Psoas muscle (tissue), 8 donors: Measurements from ENCODE around the gene MYO5A. TPM values are rescaled to one million over a fixed set of nuclear protein-coding genes. Genes with fewer than 3 reads are reported as not detected.
"Not testable (repeated sequence)": the region's sequence is repeated elsewhere in the genome, so short reads cannot be mapped to it uniquely, and the experiment has no call there.

Experiments
- ATAC-seq, 4 donors: fragments of 200-7000 bp; cut with Tn5 transposase; one replicate each; pipeline ENCODE4 v1.9.1; 2020; ENCODE audit warnings: moderate library complexity in 3 of 4, mild to moderate bottlenecking in 2 of 4
- DNase-seq, 2 donors: peaks; one replicate each; pipeline ENCODE4 v3.0.0-alpha.2; 2020
- H3K27ac ChIP-seq: fragments of 200-600 bp; one replicate; pipeline ENCODE4 v1.8.0; 2022
- H3K27me3 ChIP-seq, 3 donors: fragments of 200-600 bp in 1 of 3; one replicate each; pipeline versions ENCODE4 v1.6.1 to v1.8.0; 2013 to 2022; ENCODE audit warnings: low read length in 2 of 3, mild to moderate bottlenecking in 2 of 3, moderate library complexity in 1 of 3; ENCODE audit not compliant: insufficient read depth in 3 of 3
- H3K36me3 ChIP-seq, 2 donors: fragments of 200-600 bp in 1 of 2; one replicate each; pipeline versions ENCODE4 v1.6.1 to v1.8.0; 2013 to 2022; ENCODE audit warnings: low read depth in 1 of 2, mild to moderate bottlenecking in 1 of 2, moderate library complexity in 1 of 2; ENCODE audit not compliant: insufficient read depth in 1 of 2
- H3K4me1 ChIP-seq: fragments of 200-600 bp; one replicate; pipeline ENCODE4 v1.8.0; 2022
- H3K4me3 ChIP-seq: fragments of 200-600 bp; one replicate; pipeline ENCODE4 v1.8.0; 2022; ENCODE audit warnings: mild to moderate bottlenecking
- H3K9me3 ChIP-seq: fragments of 200-600 bp; one replicate; pipeline ENCODE4 v1.8.0; 2022
- CTCF ChIP-seq: fragments of 200-600 bp; IDR thresholded peaks from one replicate; pipeline ENCODE4 v1.8.0; 2022; ENCODE audit warnings: antibody characterized with exemption
- WGBS, 3 donors: extraction: QIAGEN DNeasy Blood & Tissue Kit; methylation state at CpG; one replicate each; pipeline versions ENCODE4 v1.1.6 to v1.1.7; 2013; 5-methylcytosine and 5-hydroxymethylcytosine counted together
- intact Hi-C, 2 donors: fragments of 100-400 bp; cut with DNase I; formaldehyde crosslinking; loops; one replicate each; pipeline versions ENCODE4 v1.11.0 to v1.14.2; 2022
- polyA plus RNA-seq, 3 donors: library from polyadenylated mRNA; stranded (reverse); fragments of 200-250 nt; gene quantifications; one replicate each; pipeline ENCODE4 v1.2.3, GENCODE V29; 2013
- total RNA-seq, 4 donors: library from RNA; stranded (reverse); fragmentation: NEBNext Ultra II Directional in 2 of 4; extraction: Animal tissue kit (Norgen Biotek cat#: 25700) in 2 of 4; gene quantifications; one replicate each; pipeline versions ENCODE4 v1.2.1 to v1.2.4, GENCODE V29; 2021 to 2023
- donor health status: healthy with polysubstance abuse.
- donor health status: DM: no; HTN: no; CAD: no; lungs with moderate emphysema.
- donor health status: Bipolar disorder and iron deficiency.
- donor health status: healthy.
- donor health status: DM: yes; HTN: yes; CAD: no.
- donor health status: DM: no; HTN: no; CAD: no.
- donor health status: DM: no; HTN: no; CAD: no.
- donor health status: DM: yes; HTN: yes; CAD: no.

Gene MYO5A
- total and polyA plus RNA-seq, 7 donors: 3.6 to 9.9 (median 6.3) TPM

- H3K27me3 ChIP-seq: no peaks in the 10 kb centered on the region
- 66 to 89% (median 88%) methylated on average over 2 of the region's 2 CpGs for WGBS, 3 donors
- DNase-seq (no peak), ATAC-seq (no peak)
- TF ChIP-seq CTCF: no peak
- no peaks in the 10 kb centered on the region for H3K9me3 ChIP-seq
- H3K27ac ChIP-seq: peak overlapping the region; percentile 73
- H3K4me1 ChIP-seq: peaks cover 45% of the 10 kb centered on the region
- intact Hi-C loops: no loop called here
- H3K4me3 ChIP-seq: no peak overlapping the region
- H3K36me3 ChIP-seq: no peaks in the 10 kb centered on the region
Measured at GRCh38 chr15:52440946-52441345, 87.7 kb downstream of the MYO5A start.

GRCh38 chr15:52440414-52440813 lies 88.3 kb downstream of the MYO5A start:
- TF ChIP-seq CTCF: no peak
- Histone ChIP-seq H3K4me3 (no peak overlapping the region), H3K9me3 (no peaks in the 10 kb centered on the region), H3K4me1 (peaks cover 40% of the 10 kb centered on the region), H3K36me3 (no peaks in the 10 kb centered on the region), H3K27ac (peak overlapping the region; percentile 73), H3K27me3 (no peaks in the 10 kb centered on the region)
- peak; percentile 23 to 68 for DNase-seq
- WGBS, 3 donors: 66 to 85% (median 69%) methylated on average over 4 of the region's 4 CpGs
- intact Hi-C loops: no loop called here
- peak; percentile 86 to 93 (median 92) for ATAC-seq

DNA sequence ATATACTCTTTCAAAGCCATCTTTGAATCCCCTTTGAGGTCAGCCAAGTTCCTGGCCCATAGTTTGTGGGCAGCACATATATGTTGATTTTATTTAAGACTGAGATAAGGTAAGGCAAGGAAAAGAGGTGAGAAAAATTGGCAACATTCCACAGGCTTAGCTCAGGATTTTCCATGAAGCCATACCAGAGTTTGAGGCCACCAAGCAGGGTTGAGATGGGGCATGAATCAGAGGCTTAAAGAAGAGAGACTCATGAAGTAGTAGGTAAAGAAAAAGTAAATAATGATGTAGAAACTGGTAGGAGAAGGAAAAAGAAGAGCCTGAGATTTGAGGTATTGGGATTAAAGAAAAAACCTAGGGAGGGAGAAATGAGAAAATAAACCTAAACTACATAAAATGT lies 89.2 kb downstream of the MYO5A start:
- intact Hi-C loops: no loop called here
- TF ChIP-seq CTCF: no peak
- peak overlapping the region; percentile 73 for H3K27ac ChIP-seq
- no peak overlapping the region for H3K4me3 ChIP-seq
- no peaks in the 10 kb centered on the region for H3K9me3 ChIP-seq
- H3K36me3 ChIP-seq: no peaks in the 10 kb centered on the region
- no peak for DNase-seq
- no peaks in the 10 kb centered on the region for H3K27me3 ChIP-seq
- no peak for ATAC-seq
- H3K4me1 ChIP-seq: peaks cover 35% of the 10 kb centered on the region

DNA sequence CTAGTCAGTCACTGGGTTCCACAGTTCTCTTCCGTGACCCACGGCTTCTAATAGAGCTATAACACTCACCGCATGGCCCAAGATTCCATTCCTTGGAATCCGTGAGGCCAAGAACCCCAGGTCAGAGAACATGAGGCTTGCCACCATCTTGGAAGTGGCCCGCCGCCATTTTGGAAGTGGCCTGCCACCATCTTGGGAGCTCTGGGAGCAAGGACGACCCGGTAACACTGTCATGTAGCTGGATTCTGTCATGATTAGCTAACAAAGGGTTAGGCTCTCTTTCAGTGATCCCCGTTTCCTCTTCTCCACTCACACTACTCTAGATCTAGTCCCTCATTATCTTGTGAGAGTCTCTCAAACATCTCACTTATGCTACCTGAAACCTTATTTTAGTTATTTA lies 89.6 kb downstream of the MYO5A start:
- Histone ChIP-seq H3K27ac (peak overlapping the region; percentile 73), H3K4me1 (peaks cover 37% of the 10 kb centered on the region)
- H3K4me3 ChIP-seq, DNase-seq, H3K36me3 ChIP-seq, H3K27me3 ChIP-seq, H3K9me3 ChIP-seq, intact Hi-C loops, ATAC-seq: not testable (repeated sequence)
- WGBS, 3 donors: 97 to 98% (median 98%) methylated on average over 7 to 9 of the region's 9 CpGs

GRCh38 chr15:52438047-52438446 lies 90.6 kb downstream of the MYO5A start:
- intact Hi-C loops: no loop called here
- no peak for DNase-seq
- peaks cover 44% of the 10 kb centered on the region for H3K4me1 ChIP-seq
- H3K4me3 ChIP-seq: no peak overlapping the region
- H3K9me3 ChIP-seq: no peaks in the 10 kb centered on the region
- 71 to 88% (median 82%) methylated on average over 4 of the region's 4 CpGs for WGBS, 3 donors
- no peaks in the 10 kb centered on the region for H3K36me3 ChIP-seq
- peak in 2 of 4 donors; percentile 22 to 62 for ATAC-seq
- no peak for TF ChIP-seq CTCF
- no peaks in the 10 kb centered on the region for H3K27me3 ChIP-seq
- peak overlapping the region; percentile 65 for H3K27ac ChIP-seq
